WTC11 (cell line): Measurements from ENCODE around the gene RAET1G. TPM values are rescaled to one million over a fixed set of nuclear protein-coding genes. Genes with fewer than 3 reads are reported as not detected.
A peak's percentile ranks its signal among the peaks of the same experiment; 100 is the strongest.

ENCODE experiments used
- ATAC-seq: fragments of 200-7000 bp; cut with Tn5 transposase; 2 replicates; pipeline ENCODE4 v1.10.0; 2021; ENCODE audit warnings: mild to moderate bottlenecking, moderate library complexity
- CTCF ChIA-PET: fragments of 300-600 bp; sonication (Branson Sonifier 250); formaldehyde crosslinking; loops from one replicate; lab custom pipeline; 2021; ENCODE audit warnings: antibody characterized with exemption; lab: Charles Lee
- POLR2A ChIA-PET: fragments of 350-600 bp; sonication (Branson Sonifier 250); formaldehyde crosslinking; loops from one replicate; lab custom pipeline; 2021; ENCODE audit warnings: antibody characterized with exemption; lab: Charles Lee
- DNase-seq: peaks from one replicate; pipeline ENCODE4 v3.0.0; 2021; ENCODE audit warnings: low spot score
- H3K27ac Mint-ChIP-seq: 2 replicates; pipeline ENCODE4 v1.8.0; 2021; ENCODE audit warnings: mixed read lengths
- H3K27me3 Mint-ChIP-seq: 2 replicates; pipeline ENCODE4 v1.8.0; 2021; ENCODE audit warnings: low read depth, mild to moderate bottlenecking, moderate library complexity, mixed read lengths
- H3K36me3 Mint-ChIP-seq: 2 replicates; pipeline ENCODE4 v1.8.0; 2021; ENCODE audit warnings: mixed read lengths
- H3K4me1 Mint-ChIP-seq: 2 replicates; pipeline ENCODE4 v1.8.0; 2022; ENCODE audit warnings: mixed read lengths
- H3K4me3 Mint-ChIP-seq: 2 replicates; pipeline ENCODE4 v1.8.0; 2021; ENCODE audit warnings: mild to moderate bottlenecking, moderate library complexity, mixed read lengths
- H3K9me3 Mint-ChIP-seq: 2 replicates; pipeline ENCODE4 v1.8.0; 2021; ENCODE audit warnings: mixed read lengths
- AR ChIP-seq: fragments of 250-450 bp; sonication (Bioruptor Pico); IDR thresholded peaks from 2 replicates; pipeline ENCODE4 v1.9.0; 2021; ENCODE audit warnings: mild to moderate bottlenecking
- ATF3 ChIP-seq: sonication (generic); formaldehyde crosslinking; conservative IDR thresholded peaks from 2 replicates; pipeline ENCODE4 v1.8.1; 2022; ENCODE audit warnings: mild to moderate bottlenecking, missing genetic modification reagents
- CREB1 ChIP-seq: sonication (generic); formaldehyde crosslinking; IDR thresholded peaks from 2 replicates; pipeline ENCODE4 v1.8.0; 2023; ENCODE audit warnings: mild to moderate bottlenecking, missing genetic modification reagents
- EMX1 ChIP-seq: fragments of 250-450 bp; sonication (Bioruptor Pico); IDR thresholded peaks from 2 replicates; pipeline ENCODE4 v1.8.0; 2021; ENCODE audit warnings: mild to moderate bottlenecking
- GTF2I ChIP-seq: fragments of 250-450 bp; sonication (Bioruptor Pico); conservative IDR thresholded peaks from 2 replicates; pipeline ENCODE4 v1.4.0; 2021; ENCODE audit warnings: mild to moderate bottlenecking
- HMGXB4 ChIP-seq: sonication (generic); formaldehyde crosslinking; IDR thresholded peaks from 2 replicates; pipeline ENCODE4 v1.8.1; 2023; ENCODE audit warnings: mild to moderate bottlenecking, moderate library complexity, missing genetic modification reagents
- JUN ChIP-seq: sonication (generic); formaldehyde crosslinking; IDR thresholded peaks from 2 replicates; pipeline ENCODE4 v1.8.0; 2023; ENCODE audit warnings: mild to moderate bottlenecking, missing genetic modification reagents
- MAX ChIP-seq: sonication (generic); formaldehyde crosslinking; IDR thresholded peaks from 2 replicates; pipeline ENCODE4 v1.8.0; 2022; ENCODE audit warnings: mild to moderate bottlenecking, missing genetic modification reagents
- MXD4 ChIP-seq: fragments of 250-450 bp; sonication (Bioruptor Pico); IDR thresholded peaks from 2 replicates; pipeline ENCODE4 v1.8.0; 2021; ENCODE audit warnings: mild to moderate bottlenecking, moderate library complexity, borderline replicate concordance
- MYBL2 ChIP-seq: sonication (generic); formaldehyde crosslinking; IDR thresholded peaks from 2 replicates; pipeline ENCODE4 v1.8.1; 2023; ENCODE audit warnings: mild to moderate bottlenecking, moderate library complexity, missing genetic modification reagents
- NFYB ChIP-seq: sonication (generic); formaldehyde crosslinking; conservative IDR thresholded peaks from 2 replicates; pipeline ENCODE4 v1.8.0; 2022; ENCODE audit warnings: low read depth, missing genetic modification reagents
- NR2C2 ChIP-seq: sonication (generic); formaldehyde crosslinking; IDR thresholded peaks from 2 replicates; pipeline ENCODE4 v1.8.0; 2022; ENCODE audit warnings: mild to moderate bottlenecking, missing genetic modification reagents
- OVOL2 ChIP-seq: fragments of 250-450 bp; sonication (Bioruptor Pico); IDR thresholded peaks from 2 replicates; pipeline ENCODE4 v1.9.0; 2021; ENCODE audit warnings: mild to moderate bottlenecking, borderline replicate concordance
- PRDM15 ChIP-seq: sonication (generic); formaldehyde crosslinking; IDR thresholded peaks from 2 replicates; pipeline ENCODE4 v1.8.0; 2022; ENCODE audit warnings: missing genetic modification reagents
- SMAD4 ChIP-seq: sonication (generic); formaldehyde crosslinking; IDR thresholded peaks from 2 replicates; pipeline ENCODE4 v1.8.0; 2022; ENCODE audit warnings: mild to moderate bottlenecking, missing genetic modification reagents
- USF1 ChIP-seq: sonication (generic); formaldehyde crosslinking; IDR thresholded peaks from 2 replicates; pipeline ENCODE4 v1.8.0; 2022; ENCODE audit warnings: mild to moderate bottlenecking, missing genetic modification reagents
- ZMAT4 ChIP-seq: fragments of 250-450 bp; sonication (Bioruptor Pico); IDR thresholded peaks from 2 replicates; pipeline ENCODE4 v1.9.0; 2021; ENCODE audit warnings: mild to moderate bottlenecking
- ZNF219 ChIP-seq: sonication (generic); formaldehyde crosslinking; IDR thresholded peaks from 2 replicates; pipeline ENCODE4 v1.8.0; 2023; ENCODE audit warnings: missing genetic modification reagents, mild to moderate bottlenecking, borderline replicate concordance
- ZNF416 ChIP-seq: fragments of 250-450 bp; sonication (Bioruptor Pico); IDR thresholded peaks from 2 replicates; pipeline ENCODE4 v1.9.0; 2021; ENCODE audit warnings: mild to moderate bottlenecking, inconsistent platforms
- total RNA-seq: library from RNA; stranded (reverse); gene quantifications from 3 replicates; pipeline ENCODE4 v1.2.3, GENCODE V29; 2021

RAET1G gene
- total RNA-seq, 1 experiment from 2014 or later = not detected

GRCh38 chr6:149941583-149942460, 18.9 kb upstream of the RAET1G start, which contains the start of gene ULBP2:
Gene ULBP2, plus strand, starts transcription at chr6:149942014. Its CDS starts 59 bp downstream, at chr6:149942073.
- H3K4me1 Mint-ChIP-seq = peaks cover 11% of the 10 kb centered on the region
- peak; percentile 57 for ATAC-seq
- H3K36me3 Mint-ChIP-seq = 0 out of 2 replicates have a peak, but pooled peaks cover 4% of the 10 kb centered on the region
- CTCF ChIA-PET = interaction anchor here (1.5 kb wide), 1 partner anchor 65 kb away, joined by 6 read pairs; no protein-coding TSS in a partner anchor
- peak within 1 kb of the TSS; percentile 86 for H3K4me3 Mint-ChIP-seq
- no peaks in the 10 kb centered on the region for H3K9me3 Mint-ChIP-seq
- H3K27me3 Mint-ChIP-seq = peaks cover 97% of the 10 kb centered on the region
- DNase-seq = peak; percentile 66
- TF ChIP-seq USF1 (peak; percentile 42; the same call in 1 of the 2 replicates), GTF2I (CRISPR knock-in tag) (no peak), EMX1 (no peak), ATF3 (no peak), PRDM15 (peak; percentile 33; the same call in 1 of the 2 replicates), AR (CRISPR knock-in tag) (no peak), CREB1 (CRISPR knock-in tag) (no peak), MYBL2 (CRISPR knock-in tag) (no peak), HMGXB4 (no peak), SMAD4 (CRISPR knock-in tag) (no peak), MAX (CRISPR knock-in tag) (0 out of 2 replicates have a peak, but pooled peaks have one; percentile 17), NR2C2 (CRISPR knock-in tag) (no peak), MXD4 (CRISPR knock-in tag) (no peak), ZNF416 (CRISPR knock-in tag) (no peak), ZMAT4 (CRISPR knock-in tag) (no peak), NFYB (CRISPR knock-in tag) (peak; percentile 61), ZNF219 (CRISPR knock-in tag) (no peak), OVOL2 (CRISPR knock-in tag) (no peak), JUN (CRISPR knock-in tag) (no peak)
- TF ChIP-seq, all 79 proteins: peak for 4
- POLR2A ChIA-PET = no interaction called here
- H3K27ac Mint-ChIP-seq = no peak within 1 kb of the TSS
